Fibroblast of mammary gland (primary cell): ENCODE measurements around the gene PATJ.
"Not testable (repeated sequence)": the region's sequence is repeated elsewhere in the genome, so short reads cannot be mapped to it uniquely, and the experiment has no call there.

ENCODE experiments used
- DNase-seq: peaks from one replicate; pipeline ENCODE4 v3.0.0-alpha.2; 2010; ENCODE audit warnings: low read depth
- H3K4me3 ChIP-seq: 2 replicates; pipeline ENCODE4 v1.5.1; 2011; ENCODE audit warnings: low read depth, mild to moderate bottlenecking, low read length, moderate library complexity; ENCODE audit not compliant: control insufficient read depth
- CTCF ChIP-seq: conservative IDR thresholded peaks from 2 replicates; pipeline ENCODE4 v1.5.1; 2011; ENCODE audit warnings: low read depth, low read length, inconsistent platforms; ENCODE audit not compliant: control insufficient read depth, insufficient read depth

Gene PATJ

GRCh38 chr1:61936839-61937238 is 194.6 kb downstream of the PATJ start:
- no peak for DNase-seq
- H3K4me3 ChIP-seq: no peak overlapping the region
- TF ChIP-seq CTCF: no peak

- no peak for DNase-seq
Measured at GRCh38 chr1:61941794-61942193, 199.5 kb downstream of the PATJ start.

GRCh38 chr1:61942856-61943255 is 200.6 kb downstream of the PATJ start:
- TF ChIP-seq CTCF: no peak
- no peak for DNase-seq
- no peak overlapping the region for H3K4me3 ChIP-seq

More at GRCh38 chr1:61941794-61942193, 199.5 kb downstream of the PATJ start:
- TF ChIP-seq CTCF: no peak
- no peak overlapping the region for H3K4me3 ChIP-seq

GRCh38 chr1:61948685-61949084 is 206.4 kb downstream of the PATJ start:
- not testable (repeated sequence) for H3K4me3 ChIP-seq, DNase-seq

- no peak overlapping the region for H3K4me3 ChIP-seq
- TF ChIP-seq CTCF: peak; percentile 20
- DNase-seq: peak; percentile 5
Measured at GRCh38 chr1:61950418-61950817, 208.1 kb downstream of the PATJ start.

GRCh38 chr1:61951731-61952580 is 209.7 kb downstream of the PATJ start:
- H3K4me3 ChIP-seq: no peak overlapping the region
- TF ChIP-seq CTCF: no peak
- no peak for DNase-seq

GRCh38 chr1:61952675-61953074 is 210.4 kb downstream of the PATJ start:
- no peak for DNase-seq
- TF ChIP-seq CTCF: no peak
- no peak overlapping the region for H3K4me3 ChIP-seq
